Neutrophil (primary cell): ENCODE data around the gene RTP5.

ENCODE experiments used
- H3K27ac ChIP-seq: fragments of 200-600 bp; sonication (generic); 2 replicates; pipeline ENCODE4 v1.5.1; 2016; ENCODE audit warnings: mild to moderate bottlenecking, moderate library complexity
- H3K27me3 ChIP-seq: fragments of 200-600 bp; sonication (generic); 2 replicates; pipeline ENCODE4 v1.6.0; 2016; ENCODE audit warnings: mild to moderate bottlenecking
- H3K36me3 ChIP-seq: fragments of 200-600 bp; sonication (generic); 2 replicates; pipeline ENCODE4 v1.5.1; 2017
- H3K4me1 ChIP-seq, 2 experiments: fragments of 200-600 bp in 1 of 2; sonication (generic) in 1 of 2; 1 replicate in 1 of 2; 2 replicates in 1 of 2; pipeline versions ENCODE4 v1.5.1 to v1.6.1; 2013 to 2016; ENCODE audit warnings: low read depth in 1 of 2, low read length in 1 of 2, mild to moderate bottlenecking in 1 of 2, moderate library complexity in 1 of 2; ENCODE audit not compliant: control insufficient read depth in 1 of 2, insufficient read depth in 1 of 2
- H3K4me3 ChIP-seq, 2 experiments: fragments of 200-600 bp in 1 of 2; sonication (generic) in 1 of 2; 1 replicate in 1 of 2; 2 replicates in 1 of 2; pipeline ENCODE4 v1.5.1; 2013 to 2016; ENCODE audit warnings: low read depth in 1 of 2, low read length in 1 of 2, mild to moderate bottlenecking in 1 of 2, moderate library complexity in 1 of 2
- H3K9me3 ChIP-seq: fragments of 200-600 bp; sonication (generic); 2 replicates; pipeline ENCODE4 v1.5.1; 2016
- CTCF ChIP-seq: fragments of 200-600 bp; sonication (generic); IDR thresholded peaks from 2 replicates; pipeline ENCODE4 v1.5.1; 2016; ENCODE audit warnings: antibody characterized with exemption

RTP5 gene

GRCh38 chr2:241877197-241877685, 7.7 kb downstream of the RTP5 start:
- no peak for TF ChIP-seq CTCF
- no peaks in the 10 kb centered on the region for H3K36me3 ChIP-seq
- no peak overlapping the region for H3K27ac ChIP-seq
- no peak overlapping the region for H3K4me3 ChIP-seq
- peaks cover 2% of the 10 kb centered on the region for H3K27me3 ChIP-seq
- no peaks in the 10 kb centered on the region for H3K9me3 ChIP-seq
- H3K4me1 ChIP-seq = peaks cover 14 to 16% of the 10 kb centered on the region in 2 experiments

GRCh38 chr2:241877989-241878970, 8.8 kb downstream of the RTP5 start:
- Histone ChIP-seq H3K4me1 (peaks cover 17% of the 10 kb centered on the region in 2 experiments), H3K27me3 (peaks cover 12% of the 10 kb centered on the region), H3K4me3 (no peak overlapping the region), H3K36me3 (no peaks in the 10 kb centered on the region), H3K9me3 (no peaks in the 10 kb centered on the region), H3K27ac (no peak overlapping the region)
- TF ChIP-seq CTCF = peak; percentile 46

GRCh38 chr2:241879326-241879725, 9.8 kb downstream of the RTP5 start:
- Histone ChIP-seq H3K4me3 (no peak overlapping the region), H3K27ac (no peak overlapping the region), H3K4me1 (peaks cover 17% of the 10 kb centered on the region in 2 experiments), H3K9me3 (no peaks in the 10 kb centered on the region), H3K27me3 (peaks cover 12% of the 10 kb centered on the region), H3K36me3 (no peaks in the 10 kb centered on the region)
- no peak for TF ChIP-seq CTCF

- Histone ChIP-seq H3K27me3 (peaks cover 12% of the 10 kb centered on the region), H3K36me3 (no peaks in the 10 kb centered on the region), H3K27ac (no peak overlapping the region), H3K9me3 (no peaks in the 10 kb centered on the region), H3K4me3 (peak overlapping the region; percentile 67 to 72), H3K4me1 (peaks cover 17% of the 10 kb centered on the region in 2 experiments)
- TF ChIP-seq CTCF = no peak
Observed at GRCh38 chr2:241880311-241881073, 11.0 kb downstream of the RTP5 start.

GRCh38 chr2:241882091-241882625, 12.6 kb downstream of the RTP5 start:
- H3K27ac ChIP-seq = peak overlapping the region; percentile 63
- peaks cover 12% of the 10 kb centered on the region for H3K27me3 ChIP-seq
- H3K4me3 ChIP-seq = peak overlapping the region; percentile 67 to 72
- no peaks in the 10 kb centered on the region for H3K9me3 ChIP-seq
- peaks cover 17% of the 10 kb centered on the region in 2 experiments for H3K4me1 ChIP-seq
- no peak for TF ChIP-seq CTCF
- H3K36me3 ChIP-seq = no peaks in the 10 kb centered on the region
